Superior temporal gyrus (tissue), 1 donor: Measurements from ENCODE around the gene C11orf52.

Source experiments
- DNase-seq: peaks from one replicate; pipeline ENCODE4 v3.0.0-alpha.2; 2016; ENCODE audit errors: extremely low spot score

C11orf52 gene

GRCh38 chr11:111938687-111939160, 20.0 kb downstream of the C11orf52 start:
- DNase-seq, result peak; percentile 72

- peak; percentile 64 for DNase-seq
These were observed 21.3 kb downstream of the C11orf52 start for GRCh38 chr11:111939836-111940604.

GRCh38 chr11:111941963-111942362, 23.2 kb downstream of the C11orf52 start:
- peak; percentile 83 for DNase-seq

- no peak for DNase-seq
These were observed 24.1 kb downstream of the C11orf52 start for GRCh38 chr11:111942829-111943228.

GRCh38 chr11:111944139-111944538, 25.4 kb downstream of the C11orf52 start:
- no peak for DNase-seq

- peak; percentile 67 for DNase-seq
These were observed 25.9 kb downstream of the C11orf52 start for GRCh38 chr11:111944651-111945051.

- DNase-seq, result no peak
These were observed 26.5 kb downstream of the C11orf52 start for GRCh38 chr11:111945198-111945597.

GRCh38 chr11:111946499-111946898, 27.8 kb downstream of the C11orf52 start:
- DNase-seq, result no peak

- no peak for DNase-seq
These were observed 28.4 kb downstream of the C11orf52 start for GRCh38 chr11:111947143-111947542.

- DNase-seq, result no peak
These were observed 31.1 kb downstream of the C11orf52 start for GRCh38 chr11:111949519-111950426.

- no peak for DNase-seq
These were observed 32.9 kb downstream of the C11orf52 start for GRCh38 chr11:111951565-111951964.

GRCh38 chr11:111954154-111954553, 35.4 kb downstream of the C11orf52 start:
- no peak for DNase-seq

GRCh38 chr11:111957663-111958444, 39.1 kb downstream of the C11orf52 start:
- DNase-seq, result no peak

GRCh38 chr11:111960916-111961315, 42.2 kb downstream of the C11orf52 start:
- DNase-seq, result no peak

- no peak for DNase-seq
These were observed 42.9 kb downstream of the C11orf52 start for GRCh38 chr11:111961389-111962300.

- DNase-seq, result no peak
These were observed 45.2 kb downstream of the C11orf52 start for GRCh38 chr11:111963931-111964340.

GRCh38 chr11:111966678-111967077, 48.0 kb downstream of the C11orf52 start:
- no peak for DNase-seq

GRCh38 chr11:111967649-111968048, 48.9 kb downstream of the C11orf52 start:
- no peak for DNase-seq

GRCh38 chr11:111969344-111969743, 50.6 kb downstream of the C11orf52 start:
- no peak for DNase-seq

- DNase-seq, result no peak
These were observed 55.7 kb downstream of the C11orf52 start for GRCh38 chr11:111974446-111974845.
